Suprapubic skin (tissue), 3 donors: ENCODE results near the gene NPW.

Experiments
- CTCF ChIP-seq, 2 donors: fragments of 200-600 bp in 1 of 2; fragments of 450-650 bp in 1 of 2; sonication (generic) in 1 of 2; IDR thresholded peaks; one replicate each; pipeline ENCODE4 v1.5.1; 2016 to 2019; ENCODE audit warnings: antibody characterized with exemption in 2 of 2, mild to moderate bottlenecking in 1 of 2, moderate library complexity in 1 of 2
- POLR2AphosphoS5 ChIP-seq, 3 donors: sonication (generic); formaldehyde crosslinking; IDR thresholded peaks; one replicate each; pipeline ENCODE4 v1.6.1; 2017; ENCODE audit warnings: antibody characterized with exemption in 3 of 3

- TF ChIP-seq POLR2AphosphoS5 (IDR thresholded peaks at IDR 0.05) (no peak), CTCF (IDR thresholded peaks at IDR 0.05) (no peak)
Observed at GRCh38 chr16:2007081-2007836, 12.3 kb upstream of the NPW start.
